Esophagus squamous epithelium (tissue), 4 donors: ENCODE measurements around the gene AXIN2.

Experiments
- CTCF ChIP-seq, 6 experiments: fragments of 450-650 bp in 4 of 6; fragments of 200-600 bp in 2 of 6; sonication (generic) in 2 of 6; IDR thresholded peaks; one replicate each; pipeline ENCODE4 v1.5.1; 2016 to 2019; ENCODE audit warnings: antibody characterized with exemption in 6 of 6, mild to moderate bottlenecking in 4 of 6, moderate library complexity in 4 of 6
- POLR2A ChIP-seq, 4 donors: fragments of 450-650 bp; IDR thresholded peaks; one replicate each; pipeline ENCODE4 v1.6.1; 2017; ENCODE audit warnings: antibody characterized with exemption in 4 of 4, mild to moderate bottlenecking in 4 of 4, moderate library complexity in 3 of 4

GRCh38 chr17:65542610-65543009, 18.8 kb downstream of the AXIN2 start:
- TF ChIP-seq CTCF (IDR thresholded peaks at IDR 0.05) (no peak), POLR2A (IDR thresholded peaks at IDR 0.05) (no peak)
